Gastroesophageal sphincter (tissue), 4 donors: ENCODE measurements around the gene C3orf70. TPM values are rescaled to one million over a fixed set of nuclear protein-coding genes. Genes with fewer than 3 reads are reported as not detected.

Experiments used
- ATAC-seq: fragments of 150-250 bp; one replicate; pipeline ENCODE4 v1.9.1; 2016; ENCODE audit warnings: mild to moderate bottlenecking, moderate library complexity
- H3K27ac ChIP-seq, 4 donors: fragments of 200-600 bp; sonication (generic) in 3 of 4; 1 replicate in 3 of 4; 2 replicates in 1 of 4; pipeline ENCODE4 v1.5.1; 2016 to 2019
- H3K27me3 ChIP-seq: fragments of 200-600 bp; sonication (generic); one replicate; pipeline ENCODE4 v1.5.1; 2019
- H3K36me3 ChIP-seq, 2 donors: fragments of 200-600 bp; sonication (generic); one replicate each; pipeline ENCODE4 v1.5.1; 2019; ENCODE audit warnings: control low read depth in 1 of 2
- H3K4me1 ChIP-seq, 3 donors: fragments of 200-600 bp; sonication (generic); 1 replicate in 2 of 3; 2 replicates in 1 of 3; pipeline ENCODE4 v1.5.1; 2016 to 2019; ENCODE audit warnings: control low read depth in 2 of 3
- H3K4me3 ChIP-seq, 2 donors: fragments of 200-600 bp; sonication (generic); one replicate each; pipeline ENCODE4 v1.5.1; 2019; ENCODE audit warnings: mild to moderate bottlenecking in 1 of 2, moderate library complexity in 1 of 2
- H3K9me3 ChIP-seq, 3 donors: fragments of 200-600 bp; sonication (generic); one replicate each; pipeline ENCODE4 v1.5.1; 2017 to 2019; ENCODE audit warnings: control low read depth in 2 of 3
- EP300 ChIP-seq: sonication (generic); formaldehyde crosslinking; IDR thresholded peaks from one replicate; pipeline ENCODE4 v1.6.1; 2017; ENCODE audit warnings: antibody characterized with exemption, mild to moderate bottlenecking
- POLR2A ChIP-seq, 2 donors: fragments of 450-650 bp; IDR thresholded peaks; one replicate each; pipeline ENCODE4 v1.6.1; 2017; ENCODE audit warnings: antibody characterized with exemption in 2 of 2, mild to moderate bottlenecking in 2 of 2, moderate library complexity in 1 of 2
- POLR2AphosphoS5 ChIP-seq: sonication (generic); formaldehyde crosslinking; IDR thresholded peaks from one replicate; pipeline ENCODE4 v1.6.1; 2017; ENCODE audit warnings: antibody characterized with exemption
- WGBS, 2 donors: methylation state at CpG; one replicate each; pipeline ENCODE4 v1.1.5; 2018; ENCODE audit warnings: low coverage in 1 of 2; 5-methylcytosine and 5-hydroxymethylcytosine counted together
- total RNA-seq, 4 donors: library from RNA; depleted of rRNA; stranded (reverse); fragments of >200 nt; gene quantifications; one replicate each; pipeline ENCODE4 v1.1.0, GENCODE V29; 2016
- TF ChIP-seq, protein P1 (sequence below), 4 experiments: fragments of 200-600 bp in 2 of 4; fragments of 450-650 bp in 2 of 4; sonication (generic) in 1 of 4; IDR thresholded peaks; one replicate each; pipeline ENCODE4 v1.5.1; 2017 to 2019; ENCODE audit warnings: antibody characterized with exemption in 4 of 4, mild to moderate bottlenecking in 2 of 4, moderate library complexity in 2 of 4

Gene C3orf70
- total RNA-seq, 4 donors from 2014 or later, result 21.0 to 61.1 (median 36.1) TPM

DNA sequence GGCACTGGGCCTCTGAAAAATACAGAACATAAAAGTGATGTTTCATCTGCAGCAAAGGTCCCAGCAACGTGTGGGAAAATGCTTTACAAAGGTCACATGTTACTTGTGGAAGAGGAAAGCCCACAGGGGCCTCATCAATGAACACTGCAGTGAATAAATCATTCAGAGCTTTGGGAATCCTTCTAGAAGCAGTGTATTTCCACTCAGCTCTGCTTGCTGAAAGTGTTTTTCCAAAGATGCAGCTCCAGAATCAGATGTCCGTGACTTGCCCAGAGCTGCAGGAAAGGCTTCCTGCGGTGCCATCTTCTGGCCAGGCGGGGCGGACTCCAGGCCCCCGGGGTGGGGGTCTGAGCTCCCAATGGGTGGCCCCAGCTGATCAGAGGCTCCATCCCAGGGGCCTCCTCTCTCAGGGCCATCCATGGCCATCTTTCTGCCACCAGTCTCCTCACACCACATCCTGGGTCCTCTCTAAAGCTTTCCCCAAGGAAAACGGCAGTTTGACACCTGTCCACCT lies 81.5 kb downstream of the C3orf70 start:
- H3K9me3 ChIP-seq, result no peaks in the 10 kb centered on the region
- ATAC-seq, result no peak
- TF ChIP-seq POLR2A (IDR thresholded peaks at IDR 0.05) (no peak), EP300 (no peak), POLR2AphosphoS5 (no peak)
- TF ChIP-seq, protein P1, sequence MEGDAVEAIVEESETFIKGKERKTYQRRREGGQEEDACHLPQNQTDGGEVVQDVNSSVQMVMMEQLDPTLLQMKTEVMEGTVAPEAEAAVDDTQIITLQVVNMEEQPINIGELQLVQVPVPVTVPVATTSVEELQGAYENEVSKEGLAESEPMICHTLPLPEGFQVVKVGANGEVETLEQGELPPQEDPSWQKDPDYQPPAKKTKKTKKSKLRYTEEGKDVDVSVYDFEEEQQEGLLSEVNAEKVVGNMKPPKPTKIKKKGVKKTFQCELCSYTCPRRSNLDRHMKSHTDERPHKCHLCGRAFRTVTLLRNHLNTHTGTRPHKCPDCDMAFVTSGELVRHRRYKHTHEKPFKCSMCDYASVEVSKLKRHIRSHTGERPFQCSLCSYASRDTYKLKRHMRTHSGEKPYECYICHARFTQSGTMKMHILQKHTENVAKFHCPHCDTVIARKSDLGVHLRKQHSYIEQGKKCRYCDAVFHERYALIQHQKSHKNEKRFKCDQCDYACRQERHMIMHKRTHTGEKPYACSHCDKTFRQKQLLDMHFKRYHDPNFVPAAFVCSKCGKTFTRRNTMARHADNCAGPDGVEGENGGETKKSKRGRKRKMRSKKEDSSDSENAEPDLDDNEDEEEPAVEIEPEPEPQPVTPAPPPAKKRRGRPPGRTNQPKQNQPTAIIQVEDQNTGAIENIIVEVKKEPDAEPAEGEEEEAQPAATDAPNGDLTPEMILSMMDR (IDR thresholded peaks at IDR 0.05), result no peak
- no peaks in the 10 kb centered on the region for H3K27me3 ChIP-seq
- H3K4me1 ChIP-seq, result no peaks in the 10 kb centered on the region
- no peak overlapping the region for H3K4me3 ChIP-seq
- 28 to 60% methylated on average over 2 to 3 of the region's 7 CpGs for WGBS, 2 donors
- no peaks in the 10 kb centered on the region for H3K36me3 ChIP-seq
- no peak overlapping the region for H3K27ac ChIP-seq

DNA sequence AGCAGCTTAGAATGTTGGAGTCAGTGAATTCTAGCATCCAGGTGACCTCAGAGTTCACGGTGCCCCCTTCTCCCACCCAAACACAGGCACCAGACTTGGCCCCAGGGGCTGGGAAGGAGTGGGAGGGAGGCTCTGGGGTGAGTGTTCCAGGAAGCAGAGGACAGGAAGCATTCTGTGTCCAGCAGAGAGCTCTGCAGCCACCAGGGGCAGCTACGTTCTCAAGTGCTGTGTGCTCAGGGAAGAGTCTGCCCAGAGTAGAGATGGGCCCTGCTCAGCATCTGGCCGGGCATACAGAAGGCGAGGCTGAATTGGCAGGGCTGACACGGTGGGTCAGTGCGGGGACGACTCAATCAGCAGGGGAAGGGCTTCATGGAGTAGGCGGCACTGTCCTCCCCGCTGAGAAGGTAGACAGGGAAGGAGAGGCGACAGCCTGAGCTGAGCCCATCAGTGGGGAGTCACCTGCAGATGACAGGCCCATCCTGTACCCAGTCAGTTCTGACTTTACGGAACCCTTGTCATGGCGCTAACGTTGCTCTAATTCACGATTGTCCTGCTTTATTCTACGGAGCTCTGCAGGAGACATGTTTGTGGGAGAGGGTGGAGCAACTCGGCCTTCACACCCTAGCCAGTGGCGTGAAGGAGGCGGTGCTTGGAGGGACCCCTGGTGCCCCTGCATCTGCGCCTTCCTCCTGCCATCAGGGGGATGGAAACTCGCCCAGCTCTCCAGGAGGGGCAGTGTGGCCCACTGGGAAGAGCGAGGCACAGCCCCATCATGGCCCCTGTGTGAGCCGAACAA lies 82.2 kb downstream of the C3orf70 start:
- peak; percentile 29 for ATAC-seq
- Histone ChIP-seq H3K9me3 (no peaks in the 10 kb centered on the region), H3K4me3 (no peak overlapping the region), H3K27ac (no peak overlapping the region), H3K27me3 (no peaks in the 10 kb centered on the region), H3K36me3 (no peaks in the 10 kb centered on the region), H3K4me1 (no peaks in the 10 kb centered on the region)
- 59 to 71% methylated on average over 5 to 8 of the region's 22 CpGs for WGBS, 2 donors
- TF ChIP-seq, protein P1 (IDR thresholded peaks at IDR 0.05), result peak in 3 of 4 experiments; percentile 12 to 38 (median 21)
- no peak for TF ChIP-seq POLR2A (IDR thresholded peaks at IDR 0.05)
- no peak for TF ChIP-seq EP300

DNA sequence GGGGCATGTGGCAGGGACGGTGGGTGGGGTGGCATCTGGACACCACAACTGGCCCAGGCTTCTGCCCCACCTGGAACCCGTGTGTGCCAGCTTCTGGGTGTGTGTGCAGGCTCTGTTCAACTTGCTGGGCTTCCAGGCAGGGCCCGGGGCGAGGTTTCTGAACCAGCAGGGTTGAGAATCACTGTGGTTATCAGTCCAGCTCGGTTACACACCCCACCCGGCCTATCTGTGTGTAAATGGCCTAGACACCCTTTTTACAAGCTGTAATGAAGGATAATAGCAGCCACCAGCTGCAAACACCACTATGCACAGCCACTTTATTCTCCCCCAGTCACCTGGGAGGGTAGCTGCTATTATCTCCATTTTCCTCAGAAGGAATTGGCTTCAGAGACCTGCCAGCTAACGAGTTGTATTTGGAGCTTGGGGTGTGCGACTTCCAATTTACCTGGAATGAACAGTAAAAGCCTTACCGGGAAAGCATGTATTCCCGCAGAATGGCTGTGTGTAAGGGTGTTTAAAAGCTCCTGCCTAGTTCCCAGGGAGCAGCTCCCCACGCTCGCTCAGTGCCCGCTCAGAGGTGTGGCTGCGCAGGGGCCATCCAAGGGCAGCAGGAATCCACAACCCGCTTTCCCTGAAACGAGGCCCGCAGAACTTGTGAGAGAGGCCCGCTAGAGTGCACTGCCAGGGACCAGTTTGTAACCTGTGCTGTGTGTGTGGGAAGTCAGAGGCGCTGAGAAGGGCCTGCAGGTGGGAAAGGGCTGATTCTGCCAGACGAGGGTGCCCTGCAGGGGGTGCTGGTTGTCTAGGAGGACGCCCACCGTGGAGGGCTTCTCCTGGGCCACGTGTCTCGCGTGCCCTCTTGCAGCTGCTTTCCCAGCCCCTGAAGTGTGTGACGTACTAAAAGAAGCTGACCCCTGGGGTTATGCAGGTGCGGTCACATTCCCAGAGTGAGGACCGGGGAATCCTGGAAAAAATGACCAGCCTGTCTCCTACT lies 83.5 kb downstream of the C3orf70 start:
- H3K27me3 ChIP-seq, result no peaks in the 10 kb centered on the region
- no peak overlapping the region for H3K27ac ChIP-seq
- WGBS, 2 donors, result 53 to 80% methylated on average over 1 to 11 of the region's 28 CpGs
- TF ChIP-seq, protein P1 (IDR thresholded peaks at IDR 0.05), result peak in 1 of 4 experiments; percentile 47
- TF ChIP-seq POLR2A (IDR thresholded peaks at IDR 0.05), result no peak
- TF ChIP-seq EP300, result no peak
- no peak overlapping the region for H3K4me3 ChIP-seq
- no peak for ATAC-seq
- no peaks in the 10 kb centered on the region for H3K9me3 ChIP-seq
- H3K4me1 ChIP-seq, result no peaks in the 10 kb centered on the region
- H3K36me3 ChIP-seq, result no peaks in the 10 kb centered on the region

DNA sequence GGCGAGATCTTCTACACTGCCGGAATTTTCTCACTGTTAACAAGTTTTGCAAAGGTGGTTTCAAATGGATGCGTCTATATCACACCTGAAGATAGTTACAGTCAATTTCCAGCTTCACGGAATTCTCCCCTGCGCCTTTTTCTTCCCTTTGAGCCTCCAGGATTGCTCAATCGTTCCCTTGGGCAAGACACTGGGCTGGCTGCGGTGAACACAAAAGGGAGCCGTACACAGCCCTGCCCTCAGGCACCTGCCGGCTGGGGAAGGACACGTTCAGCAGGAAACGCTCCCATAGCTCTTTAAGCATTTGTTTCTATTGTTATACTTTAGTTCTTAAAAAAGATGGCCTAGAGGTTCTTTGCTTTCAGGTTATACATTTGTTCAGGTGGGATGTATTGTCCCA lies 85.7 kb downstream of the C3orf70 start:
- ATAC-seq, result no peak
- Histone ChIP-seq H3K36me3 (no peaks in the 10 kb centered on the region), H3K27me3 (no peaks in the 10 kb centered on the region), H3K4me3 (no peak overlapping the region), H3K27ac (no peak overlapping the region), H3K9me3 (no peaks in the 10 kb centered on the region), H3K4me1 (no peaks in the 10 kb centered on the region)
- TF ChIP-seq POLR2AphosphoS5, result no peak
- 79 to 87% methylated on average over 6 to 11 of the region's 11 CpGs for WGBS, 2 donors

DNA sequence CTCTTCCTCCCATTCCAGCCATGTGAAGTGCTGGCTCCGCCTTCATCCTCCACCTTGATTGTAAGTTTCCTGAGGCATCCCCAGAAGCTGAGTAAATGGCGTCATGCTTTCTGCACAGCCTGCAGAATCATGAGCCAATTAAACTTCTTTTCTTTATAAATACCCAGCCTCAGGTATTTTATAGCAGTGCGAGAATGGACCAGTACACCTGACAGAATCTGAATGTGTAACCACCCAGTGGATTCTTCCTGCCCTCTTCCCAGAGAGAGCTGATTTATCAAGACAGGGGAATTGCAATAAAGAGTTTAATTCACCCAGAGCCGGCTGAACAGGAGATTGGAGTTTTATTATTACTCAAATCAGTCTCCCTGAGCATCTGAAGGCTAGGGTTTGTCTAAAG lies 86.6 kb downstream of the C3orf70 start:
- Histone ChIP-seq H3K36me3 (no peaks in the 10 kb centered on the region), H3K4me3 (no peak overlapping the region), H3K4me1 (no peaks in the 10 kb centered on the region), H3K9me3 (no peaks in the 10 kb centered on the region), H3K27ac (no peak overlapping the region), H3K27me3 (no peaks in the 10 kb centered on the region)
- TF ChIP-seq POLR2AphosphoS5 (no peak), POLR2A (IDR thresholded peaks at IDR 0.05) (no peak), EP300 (no peak)
- TF ChIP-seq, protein P1 (IDR thresholded peaks at IDR 0.05), result no peak
- WGBS, 2 donors, result 86 to 95% methylated on average over 4 of the region's 4 CpGs
- ATAC-seq, result no peak
